HG02759 (cell line): ENCODE data around the gene TINAGL1.

Source experiments
- ATAC-seq: cut with Tn5 transposase; IDR thresholded peaks from one replicate; pipeline ENCODE4 v1.9.1; 2021; ENCODE audit warnings: mild to moderate bottlenecking, moderate library complexity; ENCODE audit not compliant: unreplicated experiment

TINAGL1 gene

DNA sequence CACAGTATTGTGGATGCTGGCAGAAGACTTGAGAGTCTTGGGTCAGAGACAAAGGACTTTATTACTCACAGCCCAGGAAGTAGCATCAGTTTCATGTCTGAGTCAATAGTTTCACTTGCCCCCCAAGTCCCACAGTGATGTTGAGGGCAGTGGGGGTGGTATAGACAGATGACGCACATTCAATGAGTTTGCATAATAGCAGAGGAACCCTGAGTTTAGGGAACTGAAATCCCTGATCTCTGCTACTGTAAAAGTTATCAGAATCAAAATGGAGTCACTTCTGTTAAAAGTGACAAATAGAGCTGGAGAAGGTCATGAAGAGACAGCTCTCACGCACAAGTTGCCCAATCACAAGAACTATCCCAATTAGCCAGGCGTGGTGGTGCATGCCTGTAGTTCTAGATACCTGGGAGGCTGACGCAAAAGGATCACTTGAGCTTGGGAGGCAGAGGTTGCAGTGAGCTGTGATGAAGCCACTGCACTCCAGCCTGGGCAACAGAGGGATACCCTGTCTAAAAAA is 29.7 kb downstream of the TINAGL1 start:
- ATAC-seq, result peak; percentile 81

DNA sequence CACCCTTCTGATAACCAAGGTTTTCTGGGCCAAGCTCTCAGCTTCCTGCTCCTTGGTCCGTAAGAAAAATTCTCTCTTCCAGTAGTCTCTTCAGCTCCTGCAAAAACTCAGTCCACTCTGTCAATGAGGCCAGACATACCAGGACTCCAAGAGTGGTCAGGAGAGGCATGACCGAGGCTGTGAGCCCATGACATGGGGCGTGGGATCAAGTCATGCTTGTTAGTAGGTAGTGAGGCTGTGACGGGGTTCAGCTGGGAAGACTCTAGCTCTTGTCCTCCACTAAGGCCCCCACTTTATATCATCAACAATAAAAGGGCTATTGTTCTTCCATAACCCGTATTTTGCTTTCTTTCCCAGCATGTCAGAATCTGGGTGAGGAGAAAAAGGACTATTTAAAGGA is 31.0 kb downstream of the TINAGL1 start:
- ATAC-seq, result no peak

DNA sequence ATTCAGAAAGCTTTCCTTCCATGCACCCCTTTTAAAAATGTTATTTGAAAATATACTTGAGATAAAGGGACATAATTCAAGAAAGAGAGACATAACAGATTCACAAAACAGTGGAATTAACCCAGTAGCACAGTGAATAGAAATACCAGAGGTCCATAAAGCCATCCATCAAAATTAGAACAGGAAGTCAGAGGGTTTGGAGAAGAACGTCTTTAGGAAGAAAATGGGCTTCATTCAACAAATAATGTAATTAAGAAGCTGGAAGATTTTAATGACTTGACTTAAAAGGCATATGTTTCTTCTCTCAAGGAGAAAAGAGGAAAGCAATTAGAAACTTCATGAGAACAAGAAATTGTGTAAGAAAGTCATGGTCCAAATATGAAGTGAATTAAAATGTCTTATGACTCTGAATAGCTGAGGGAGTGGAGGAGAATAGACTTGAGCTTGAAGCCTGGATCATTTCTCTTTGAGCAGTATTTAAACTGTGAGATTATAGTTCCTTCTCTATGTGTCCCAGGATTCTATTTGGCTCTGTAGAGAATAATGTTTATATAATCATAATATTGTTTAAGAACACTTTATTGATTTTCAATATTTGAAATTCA is 33.3 kb downstream of the TINAGL1 start:
- no peak for ATAC-seq

DNA sequence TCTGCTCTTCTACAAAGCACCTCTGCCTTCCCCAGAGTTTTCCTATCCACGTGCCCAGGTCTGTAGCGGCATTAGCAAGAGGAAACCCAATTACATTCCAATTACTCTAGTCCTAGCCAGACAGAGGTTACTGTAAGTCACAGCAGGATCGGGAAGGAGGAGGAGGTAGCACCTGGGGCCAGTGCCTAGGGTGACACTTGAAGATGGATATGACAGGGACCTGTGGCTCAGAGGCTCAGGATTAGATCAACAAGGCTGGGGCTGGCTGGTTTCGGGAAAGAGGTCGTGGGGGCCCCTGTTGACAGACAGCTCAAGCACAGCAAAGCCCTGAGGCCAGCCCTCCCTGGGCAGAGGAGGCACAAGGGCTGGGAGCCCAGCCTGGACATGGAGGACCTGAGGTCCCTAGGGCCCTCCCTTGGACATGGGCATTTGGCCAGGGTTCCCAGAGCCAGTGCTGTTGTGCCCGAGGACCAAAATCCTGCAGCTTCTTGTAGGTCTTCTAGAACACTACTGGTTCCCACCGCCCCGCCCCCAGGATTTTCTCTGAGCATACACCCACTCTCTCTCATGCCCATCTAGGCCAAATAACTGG is 38.2 kb downstream of the TINAGL1 start:
- ATAC-seq, result no peak

DNA sequence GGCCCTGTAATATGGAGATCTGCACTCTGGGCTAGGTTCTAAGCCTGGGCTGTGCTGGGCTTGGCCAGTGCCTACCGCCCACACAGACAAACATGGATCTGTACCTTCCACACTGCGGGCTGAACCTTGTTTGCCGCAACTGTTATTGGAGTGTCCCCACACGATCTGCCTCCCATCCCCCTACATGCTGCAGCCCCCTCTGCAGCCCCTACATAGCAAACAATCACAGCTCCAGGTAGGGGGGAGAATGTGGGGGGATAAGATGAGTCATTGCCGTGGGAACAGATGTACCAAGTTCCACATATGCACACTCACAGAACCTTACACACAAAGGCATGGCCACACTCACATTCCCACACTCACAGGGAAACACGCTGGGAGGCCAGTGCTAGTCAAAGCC is 39.1 kb downstream of the TINAGL1 start:
- ATAC-seq, result no peak

DNA sequence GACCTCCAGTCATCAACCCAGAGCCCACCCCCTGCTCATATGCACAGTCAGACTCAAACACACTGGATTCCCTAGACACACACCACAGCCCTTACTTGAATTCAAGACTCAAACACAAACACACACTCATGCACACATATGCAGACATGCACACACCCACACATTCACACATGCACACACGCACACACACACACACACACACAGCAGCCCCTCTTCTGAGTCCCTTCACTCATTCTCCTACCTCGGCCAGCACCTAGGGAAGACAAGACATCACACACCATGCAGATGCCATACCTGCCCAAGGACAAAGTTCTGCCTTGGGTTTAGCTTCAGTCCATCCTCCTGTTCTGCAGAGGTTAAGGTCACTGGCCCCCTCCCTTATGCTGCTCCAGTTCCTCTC is 39.6 kb downstream of the TINAGL1 start:
- no peak for ATAC-seq

- ATAC-seq, result no peak
Observed at GRCh38 chr1:31617218-31617915, 41.1 kb downstream of the TINAGL1 start, which contains the start of gene HCRTR1. HCRTR1 (plus strand) TSS chr1:31617689; CDS start chr1:31619193, 1,504 bp downstream.

DNA sequence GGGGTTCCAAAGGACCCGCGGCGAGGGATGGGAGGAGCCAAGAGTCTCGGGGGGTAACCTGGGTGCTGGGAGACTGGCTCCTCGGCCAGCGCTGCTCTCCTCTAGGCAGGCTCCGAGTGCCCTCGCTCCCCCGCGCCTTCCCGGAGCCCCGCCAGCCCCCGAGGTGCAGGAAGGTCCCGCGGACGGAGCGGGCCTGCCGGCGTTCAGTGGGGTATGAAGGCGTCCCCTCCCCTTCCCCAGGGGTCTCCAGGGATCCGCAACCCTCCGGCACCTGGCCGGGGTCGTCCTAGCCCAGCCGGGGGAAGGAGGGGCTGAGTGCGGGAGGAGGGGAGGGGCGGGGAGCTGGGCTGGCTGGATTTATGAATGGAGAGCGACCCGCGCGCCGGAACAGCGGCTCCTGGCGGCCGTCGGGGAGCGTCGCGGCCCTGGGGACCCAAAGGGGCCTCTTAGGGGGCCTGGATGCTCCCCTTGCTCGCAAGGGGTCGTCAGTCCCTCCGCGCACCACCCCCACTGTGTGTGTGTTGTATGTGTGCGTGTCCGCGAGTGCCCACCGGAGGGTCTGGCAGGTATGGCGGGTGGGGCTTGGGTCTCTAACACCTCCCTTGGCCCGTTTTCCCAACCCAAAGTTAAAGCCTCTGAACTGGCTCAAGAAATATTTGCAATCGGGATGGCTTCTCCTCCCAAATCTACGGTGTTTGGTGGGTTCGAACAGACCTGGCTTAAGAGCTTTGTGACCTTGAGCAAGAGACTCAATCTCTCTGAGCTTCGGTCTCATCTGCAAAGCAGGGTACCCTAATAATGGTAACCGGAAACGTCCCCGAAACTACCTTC is 41.8 kb downstream of the TINAGL1 start:
- peak; percentile 49 for ATAC-seq

DNA sequence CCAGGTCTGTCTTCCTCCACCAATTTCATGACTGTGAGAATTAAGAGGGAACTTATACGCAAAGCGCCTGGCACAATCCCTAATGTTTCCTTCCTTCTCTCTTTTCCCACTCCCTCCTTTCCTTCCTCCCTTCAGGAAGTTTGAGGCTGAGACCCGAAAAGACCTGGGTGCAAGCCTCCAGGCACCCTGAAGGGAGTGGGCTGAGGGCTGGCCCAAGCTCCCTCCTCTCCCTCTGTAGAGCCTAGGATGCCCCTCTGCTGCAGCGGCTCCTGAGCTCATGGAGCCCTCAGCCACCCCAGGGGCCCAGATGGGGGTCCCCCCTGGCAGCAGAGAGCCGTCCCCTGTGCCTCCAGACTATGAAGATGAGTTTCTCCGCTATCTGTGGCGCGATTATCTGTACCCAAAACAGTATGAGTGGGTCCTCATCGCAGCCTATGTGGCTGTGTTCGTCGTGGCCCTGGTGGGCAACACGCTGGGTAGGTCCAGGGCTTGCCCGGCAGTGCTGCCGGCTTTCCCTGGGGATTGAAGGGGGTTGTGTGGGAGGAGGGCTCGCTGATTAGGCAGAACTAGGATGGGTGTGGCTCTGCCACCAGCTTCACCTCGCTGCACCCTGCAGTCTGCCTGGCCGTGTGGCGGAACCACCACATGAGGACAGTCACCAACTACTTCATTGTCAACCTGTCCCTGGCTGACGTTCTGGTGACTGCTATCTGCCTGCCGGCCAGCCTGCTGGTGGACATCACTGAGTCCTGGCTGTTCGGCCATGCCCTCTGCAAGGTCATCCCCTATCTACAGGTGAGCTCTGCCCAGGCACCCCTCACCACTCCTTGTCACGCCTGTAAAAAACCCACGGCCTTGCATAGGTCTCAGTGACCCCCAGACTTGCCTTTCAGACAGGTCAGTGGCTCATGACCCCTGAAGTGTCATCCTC is 42.9 kb downstream of the TINAGL1 start:
- no peak for ATAC-seq

DNA sequence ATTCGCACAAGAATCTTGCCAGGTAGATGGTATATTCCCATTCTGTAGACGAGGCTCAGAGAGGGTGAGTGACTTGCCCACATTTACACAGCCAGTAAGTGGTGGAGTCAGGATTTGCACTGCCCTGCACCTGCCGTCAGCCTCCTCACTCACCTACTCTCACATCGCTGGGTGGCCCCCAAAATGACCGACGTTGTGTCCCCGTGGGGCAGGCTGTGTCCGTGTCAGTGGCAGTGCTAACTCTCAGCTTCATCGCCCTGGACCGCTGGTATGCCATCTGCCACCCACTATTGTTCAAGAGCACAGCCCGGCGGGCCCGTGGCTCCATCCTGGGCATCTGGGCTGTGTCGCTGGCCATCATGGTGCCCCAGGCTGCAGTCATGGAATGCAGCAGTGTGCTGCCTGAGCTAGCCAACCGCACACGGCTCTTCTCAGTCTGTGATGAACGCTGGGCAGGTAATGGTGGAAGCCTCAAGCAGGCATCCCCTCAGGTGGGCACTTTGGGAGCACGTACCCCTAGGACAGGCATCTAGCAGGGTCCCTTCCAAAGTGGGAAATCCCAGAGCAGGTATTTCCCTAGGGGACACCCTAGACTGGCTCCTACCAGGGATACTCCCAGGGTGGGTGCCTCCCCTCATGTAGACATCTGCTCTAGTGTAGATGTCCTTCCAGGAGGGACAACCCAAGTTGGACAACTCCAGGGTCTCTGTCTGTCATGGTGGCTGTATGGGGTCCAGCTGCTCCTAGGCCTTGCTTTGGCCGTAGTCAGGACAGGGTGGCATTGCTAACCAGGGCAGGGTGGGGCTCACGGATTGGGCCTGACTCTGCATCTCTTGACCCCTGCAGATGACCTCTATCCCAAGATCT is 44.5 kb downstream of the TINAGL1 start:
- no peak for ATAC-seq

GRCh38 chr1:31621498-31621820 is 45.1 kb downstream of the TINAGL1 start:
- no peak for ATAC-seq

DNA sequence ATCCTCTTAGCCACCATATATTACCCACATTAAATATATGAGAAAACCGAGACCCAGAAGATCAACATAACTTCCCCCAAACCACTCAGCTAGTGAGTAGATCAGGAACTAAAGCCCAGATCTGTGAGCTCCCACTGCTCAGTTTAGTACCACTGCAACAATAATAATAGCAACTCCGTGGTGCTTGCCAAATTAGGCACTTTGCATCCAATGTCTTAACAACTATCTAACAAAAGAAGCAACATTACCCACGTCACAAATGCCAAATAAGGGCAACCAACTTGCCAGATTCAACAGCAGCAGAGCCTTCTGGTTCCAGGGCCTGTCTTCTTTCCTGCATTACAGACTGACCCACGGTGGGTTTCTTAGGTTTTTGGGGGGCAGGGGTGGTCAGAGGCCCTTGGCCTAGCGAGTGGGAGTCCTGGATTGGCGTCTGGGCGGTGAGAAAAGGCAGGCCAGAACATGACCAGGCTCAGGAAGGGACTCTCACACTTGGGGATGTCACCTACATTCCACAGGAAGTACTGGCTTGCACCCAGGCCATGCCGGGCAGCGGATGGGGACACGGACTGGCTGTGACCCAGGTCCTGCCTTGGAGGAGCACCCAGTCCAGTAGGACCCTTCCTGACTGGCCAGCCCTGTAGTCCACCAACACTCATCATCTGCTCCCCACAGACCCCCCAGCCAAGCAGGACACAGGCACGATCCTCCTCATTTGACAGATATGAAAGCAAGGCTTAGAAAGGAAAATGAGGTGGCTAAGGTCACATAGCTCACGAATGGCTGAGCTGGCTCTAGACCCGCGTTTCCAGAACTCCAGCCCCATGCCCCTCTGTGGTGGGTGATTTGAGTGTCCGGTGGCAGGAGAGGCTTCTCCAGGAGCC is 45.8 kb downstream of the TINAGL1 start:
- no peak for ATAC-seq

DNA sequence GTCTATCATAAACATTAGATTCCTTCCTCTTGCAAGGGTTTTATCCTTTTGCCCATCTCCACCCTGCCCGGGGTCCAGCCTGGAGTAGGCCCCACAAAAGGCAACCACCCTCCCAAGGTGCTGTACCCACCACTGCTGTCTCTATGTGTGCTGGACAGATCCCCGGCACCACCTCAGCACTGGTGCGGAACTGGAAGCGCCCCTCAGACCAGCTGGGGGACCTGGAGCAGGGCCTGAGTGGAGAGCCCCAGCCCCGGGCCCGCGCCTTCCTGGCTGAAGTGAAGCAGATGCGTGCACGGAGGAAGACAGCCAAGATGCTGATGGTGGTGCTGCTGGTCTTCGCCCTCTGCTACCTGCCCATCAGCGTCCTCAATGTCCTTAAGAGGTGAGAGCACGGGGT is 47.0 kb downstream of the TINAGL1 start:
- ATAC-seq, result no peak

- no peak for ATAC-seq
Observed at GRCh38 chr1:31624309-31624708, 48.0 kb downstream of the TINAGL1 start.

DNA sequence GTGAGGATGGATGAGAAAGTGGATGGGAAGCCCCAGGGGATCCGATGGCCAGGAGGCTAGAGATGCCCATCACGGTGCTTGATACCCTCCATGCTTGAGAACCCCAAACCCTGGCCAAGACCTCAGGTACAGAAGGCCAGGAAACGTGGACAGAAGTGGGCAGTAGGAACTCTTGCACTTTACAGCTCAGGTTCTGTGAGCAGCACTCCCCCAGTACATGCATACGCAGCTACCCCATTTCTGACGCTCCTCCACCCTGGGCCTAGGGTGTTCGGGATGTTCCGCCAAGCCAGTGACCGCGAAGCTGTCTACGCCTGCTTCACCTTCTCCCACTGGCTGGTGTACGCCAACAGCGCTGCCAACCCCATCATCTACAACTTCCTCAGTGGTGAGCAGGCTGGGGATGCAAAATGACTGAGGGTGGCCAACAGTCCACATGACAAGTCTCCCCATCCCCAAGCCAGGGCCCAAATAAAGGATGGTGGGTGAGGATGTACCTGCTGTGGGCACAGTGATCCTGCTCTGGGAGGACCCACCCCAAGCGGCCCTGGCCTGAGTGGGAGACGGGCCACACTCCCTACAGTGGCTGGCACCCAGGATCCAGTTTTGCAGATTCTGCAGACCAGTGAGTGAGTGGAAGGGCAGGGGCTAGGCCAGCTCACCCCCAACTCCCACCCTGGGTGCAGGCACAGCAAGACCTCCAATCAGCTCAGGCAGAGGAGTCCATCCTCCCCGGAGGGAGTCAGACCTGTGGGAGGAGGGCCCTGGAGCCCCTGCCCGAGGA is 48.6 kb downstream of the TINAGL1 start:
- no peak for ATAC-seq

GRCh38 chr1:31625561-31626222 is 49.4 kb downstream of the TINAGL1 start:
- ATAC-seq, result no peak
